ENCODE data around the gene GNG8.

Gene GNG8

DNA sequence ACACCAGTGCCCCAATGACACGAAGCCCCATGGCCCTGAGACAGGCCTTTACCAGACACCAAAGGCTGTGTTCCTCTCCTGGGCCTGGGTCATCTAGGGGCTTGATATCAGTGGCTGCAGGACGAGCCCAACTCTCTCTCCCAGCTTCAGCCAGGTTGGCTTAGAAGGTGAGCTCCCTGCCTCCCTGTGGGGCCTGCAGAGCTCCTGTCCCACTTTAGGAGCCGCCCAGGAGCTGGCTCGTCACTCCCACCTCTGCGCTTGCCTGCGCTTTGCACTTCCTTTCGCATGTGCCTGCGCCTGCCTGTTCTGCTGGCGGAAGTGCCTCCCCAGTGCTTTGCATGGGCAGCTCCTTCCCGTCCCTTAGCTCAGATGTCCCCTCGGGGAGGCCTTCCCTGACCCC, 30.0 kb downstream of the GNG8 start:
- peak overlapping the region; percentile 96; the same call in 1 of the 2 replicates for H3K27ac ChIP-seq
- TF ChIP-seq, protein P1, sequence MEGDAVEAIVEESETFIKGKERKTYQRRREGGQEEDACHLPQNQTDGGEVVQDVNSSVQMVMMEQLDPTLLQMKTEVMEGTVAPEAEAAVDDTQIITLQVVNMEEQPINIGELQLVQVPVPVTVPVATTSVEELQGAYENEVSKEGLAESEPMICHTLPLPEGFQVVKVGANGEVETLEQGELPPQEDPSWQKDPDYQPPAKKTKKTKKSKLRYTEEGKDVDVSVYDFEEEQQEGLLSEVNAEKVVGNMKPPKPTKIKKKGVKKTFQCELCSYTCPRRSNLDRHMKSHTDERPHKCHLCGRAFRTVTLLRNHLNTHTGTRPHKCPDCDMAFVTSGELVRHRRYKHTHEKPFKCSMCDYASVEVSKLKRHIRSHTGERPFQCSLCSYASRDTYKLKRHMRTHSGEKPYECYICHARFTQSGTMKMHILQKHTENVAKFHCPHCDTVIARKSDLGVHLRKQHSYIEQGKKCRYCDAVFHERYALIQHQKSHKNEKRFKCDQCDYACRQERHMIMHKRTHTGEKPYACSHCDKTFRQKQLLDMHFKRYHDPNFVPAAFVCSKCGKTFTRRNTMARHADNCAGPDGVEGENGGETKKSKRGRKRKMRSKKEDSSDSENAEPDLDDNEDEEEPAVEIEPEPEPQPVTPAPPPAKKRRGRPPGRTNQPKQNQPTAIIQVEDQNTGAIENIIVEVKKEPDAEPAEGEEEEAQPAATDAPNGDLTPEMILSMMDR (IDR thresholded peaks at IDR 0.05) = no peak
- TF ChIP-seq ZFX (IDR thresholded peaks at IDR 0.05; ENCODE audit: borderline replicate concordance) = no peak

DNA sequence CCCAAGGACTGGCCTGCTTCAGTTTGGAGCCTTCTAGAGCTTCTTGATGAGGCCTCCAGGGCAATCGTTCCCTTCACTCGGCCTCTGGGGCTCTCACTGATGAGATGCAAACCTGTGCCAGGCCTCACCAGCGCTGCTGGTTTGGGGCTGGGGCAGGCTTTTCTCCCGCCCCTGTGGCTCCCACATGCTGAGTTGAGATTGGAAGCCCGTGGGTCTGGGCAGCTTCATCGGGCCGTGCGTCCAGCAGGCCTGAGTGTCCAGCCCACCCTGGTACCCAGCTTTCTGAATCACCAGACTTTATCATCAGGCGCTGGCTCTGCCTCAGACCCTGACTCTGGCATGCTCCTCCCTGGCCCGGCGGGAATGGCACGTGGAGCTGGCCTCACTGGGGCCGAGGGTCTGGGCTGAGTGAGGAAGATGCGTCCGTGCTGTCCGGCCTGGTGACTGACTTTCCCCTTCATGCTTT, 30.6 kb downstream of the GNG8 start:
- H3K27ac ChIP-seq = peak overlapping the region; percentile 96; the same call in 1 of the 2 replicates
- TF ChIP-seq, protein P1 (IDR thresholded peaks at IDR 0.05) = no peak
- TF ChIP-seq ZFX (IDR thresholded peaks at IDR 0.05; ENCODE audit: borderline replicate concordance) = no peak

DNA sequence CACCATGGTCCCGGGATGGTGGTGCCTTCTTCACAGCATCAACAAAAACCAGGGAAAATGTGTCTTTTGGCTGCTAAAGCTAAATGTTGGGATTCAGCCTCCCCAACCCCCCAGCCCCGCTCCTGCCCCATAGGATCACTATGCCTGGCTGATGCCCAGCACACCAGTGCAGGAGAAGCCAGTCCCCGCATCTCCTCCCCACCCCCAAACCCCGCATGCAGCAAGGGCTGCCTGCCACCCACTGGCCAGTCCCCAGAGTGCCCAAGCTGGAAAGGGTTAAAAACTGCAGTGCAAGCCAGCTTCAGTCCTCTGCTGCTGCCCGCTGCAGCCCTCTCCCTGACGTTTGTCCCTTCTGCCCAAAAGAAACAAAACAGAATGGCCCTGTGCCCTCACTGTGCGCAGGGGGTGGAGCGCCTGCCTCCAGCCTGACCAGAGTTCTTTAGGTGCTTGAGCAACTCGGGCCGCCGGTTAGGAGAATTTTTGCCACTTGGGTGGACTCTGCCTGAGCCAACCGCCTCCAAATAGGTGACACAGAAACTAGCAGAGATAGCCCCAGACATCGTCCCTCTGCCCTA, 31.1 kb downstream of the GNG8 start:
- TF ChIP-seq, protein P1 (IDR thresholded peaks at IDR 0.05) = no peak
- TF ChIP-seq ZFX (IDR thresholded peaks at IDR 0.05; ENCODE audit: borderline replicate concordance) = no peak
- H3K27ac ChIP-seq = peak overlapping the region; percentile 96; the same call in 1 of the 2 replicates

DNA sequence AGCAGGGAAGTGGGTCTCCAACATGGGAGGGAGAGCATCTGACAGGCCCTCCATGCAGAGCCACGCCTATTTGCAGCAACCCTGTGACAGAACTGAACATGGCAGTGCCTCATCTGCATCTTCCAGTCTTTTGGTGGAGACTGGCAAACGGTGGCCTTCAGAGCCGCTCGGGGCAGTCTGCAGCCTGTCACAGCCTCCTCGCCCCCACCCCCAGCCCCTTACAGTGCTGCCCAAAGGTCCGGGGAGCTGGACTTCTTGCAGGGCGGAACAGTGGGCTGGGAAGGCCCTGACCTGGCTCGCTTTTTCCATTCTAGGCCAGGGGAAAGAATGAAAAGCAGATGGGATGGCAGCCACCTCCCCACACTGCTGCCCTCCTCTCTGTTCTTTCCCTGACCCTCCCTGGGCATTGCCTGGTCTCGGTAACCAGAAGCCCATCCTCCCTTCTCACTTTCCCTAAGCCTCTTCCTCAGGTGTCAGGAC, 32.2 kb downstream of the GNG8 start:
- no peak for TF ChIP-seq ZFX (IDR thresholded peaks at IDR 0.05; ENCODE audit: borderline replicate concordance)
- H3K27ac ChIP-seq = peak overlapping the region; percentile 96

DNA sequence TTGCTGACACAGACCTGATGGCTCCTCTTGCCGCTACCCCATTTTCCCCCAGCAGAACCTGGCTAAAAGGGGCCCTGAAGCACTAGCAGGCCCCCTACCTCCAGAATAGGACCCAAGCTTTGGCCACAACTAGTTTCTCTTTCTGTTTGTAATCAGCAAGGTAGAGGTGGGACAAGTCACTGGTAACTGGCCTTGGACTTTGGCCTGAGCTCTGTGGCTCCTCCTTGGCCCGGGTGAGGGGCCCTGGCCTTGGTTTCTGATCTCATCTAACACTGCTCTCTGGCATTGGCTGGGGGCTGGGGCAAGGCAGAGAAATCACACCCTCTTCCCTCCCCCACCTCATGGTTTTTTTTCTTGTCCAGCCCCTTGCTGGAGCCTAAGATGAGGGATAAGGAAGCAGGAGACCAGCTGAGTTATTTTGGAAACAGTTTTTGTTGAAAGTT, 32.8 kb downstream of the GNG8 start:
- no peak for TF ChIP-seq ZFX (IDR thresholded peaks at IDR 0.05; ENCODE audit: borderline replicate concordance)
- TF ChIP-seq, protein P1 (IDR thresholded peaks at IDR 0.05) = no peak
- H3K27ac ChIP-seq = peak overlapping the region; percentile 96

DNA sequence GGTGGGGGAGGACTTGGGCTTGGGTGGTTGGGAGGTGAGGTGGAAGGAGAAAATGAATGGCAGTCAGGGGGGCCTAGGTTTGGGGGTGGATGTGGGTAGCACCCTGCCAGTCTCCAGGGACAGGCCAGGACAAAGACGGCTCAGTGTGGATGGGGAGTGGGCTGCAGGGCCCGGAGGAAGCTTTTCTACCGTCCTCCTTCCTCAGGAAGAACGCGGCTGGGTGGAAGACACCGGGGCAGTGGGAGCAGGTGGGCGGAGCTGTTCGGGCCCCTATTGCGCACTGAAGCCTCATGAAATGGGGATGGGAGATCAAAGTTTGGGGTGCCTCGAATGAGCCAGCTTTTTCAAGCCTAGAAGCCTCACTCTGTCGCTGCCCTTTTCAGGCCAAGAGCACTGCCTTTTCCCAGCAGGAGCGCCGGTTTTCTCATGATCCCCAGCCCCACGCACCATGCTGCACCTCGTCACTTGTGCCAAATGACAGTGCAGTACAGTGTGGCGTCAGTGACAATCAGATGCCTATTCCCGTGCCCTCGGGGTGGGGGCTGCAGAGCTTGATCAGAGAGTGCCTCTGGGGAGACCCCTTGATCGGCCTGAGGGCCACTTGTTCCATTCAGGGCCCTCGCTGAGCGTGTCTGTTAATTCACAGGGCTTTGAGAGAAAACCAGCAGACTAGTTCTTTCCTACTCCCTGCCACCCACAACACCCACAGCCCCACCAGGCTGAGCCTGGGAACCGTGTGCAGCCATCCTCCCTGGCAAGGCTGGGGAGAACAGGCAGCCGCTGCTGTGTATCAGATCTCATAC, 33.4 kb downstream of the GNG8 start:
- TF ChIP-seq, protein P1 (IDR thresholded peaks at IDR 0.05) = no peak
- no peak for TF ChIP-seq ZFX (IDR thresholded peaks at IDR 0.05; ENCODE audit: borderline replicate concordance)
- peak overlapping the region; percentile 96 for H3K27ac ChIP-seq

DNA sequence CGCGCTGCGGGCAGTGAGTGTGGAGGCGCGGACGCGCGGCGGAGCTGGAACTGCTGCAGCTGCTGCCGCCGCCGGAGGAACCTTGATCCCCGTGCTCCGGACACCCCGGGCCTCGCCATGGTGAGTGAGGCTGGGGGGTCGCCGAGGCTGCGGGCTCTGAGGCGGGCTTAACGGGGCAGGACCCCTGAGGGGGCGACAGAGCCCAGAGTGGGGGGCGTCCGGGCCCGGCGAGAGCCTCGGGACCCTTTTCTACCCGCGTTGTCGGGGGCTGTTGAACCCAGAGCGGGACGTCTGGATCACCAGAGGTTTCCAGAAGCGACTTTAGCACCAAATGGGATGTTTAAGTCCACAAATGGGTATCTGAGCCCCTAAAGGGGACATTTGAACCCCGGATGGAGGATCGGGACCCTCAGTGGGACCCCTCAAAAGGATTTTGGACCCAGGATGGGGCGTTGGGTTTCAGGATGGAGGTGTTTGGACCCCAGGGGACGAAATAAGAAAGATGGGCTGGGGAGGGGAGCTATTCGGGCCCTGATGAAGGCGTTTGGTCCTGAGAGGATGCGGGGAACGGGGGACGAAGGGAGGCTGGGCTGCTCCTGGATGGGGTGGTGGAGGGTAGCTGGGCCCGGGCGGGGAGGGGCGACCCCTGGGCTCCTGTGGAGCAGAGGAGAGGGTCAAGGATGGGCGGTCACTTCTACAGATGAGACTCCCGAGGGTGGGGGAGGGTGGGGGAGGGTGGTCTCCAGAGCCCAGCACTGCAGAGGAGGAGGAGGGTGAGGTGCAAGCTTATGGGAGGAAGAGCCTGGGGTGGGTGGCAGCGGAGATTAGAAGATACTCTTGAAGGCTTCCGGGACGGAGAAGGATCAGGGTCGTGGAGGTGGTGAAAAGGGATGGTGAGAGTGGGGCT, 34.4 kb downstream of the GNG8 start, which contains the start of gene CALM3:
TSS of gene CALM3 (plus strand) at position 13 of the 907 bp plus-strand sequence. CDS start at position 118, 105 bp downstream.
- no peak for TF ChIP-seq ZFX (IDR thresholded peaks at IDR 0.05; ENCODE audit: borderline replicate concordance)
- TF ChIP-seq, protein P1 (IDR thresholded peaks at IDR 0.05) = no peak
- peak within 1 kb of the TSS; percentile 96 for H3K27ac ChIP-seq

Measured in 22Rv1 (cell line).